Subcutaneous adipose tissue (tissue), 4 donors: ENCODE results near the gene RTL5. TPM values are rescaled to one million over a fixed set of nuclear protein-coding genes. Genes with fewer than 3 reads are reported as not detected.

Experiments used
- CTCF ChIP-seq: fragments of 450-650 bp; IDR thresholded peaks from one replicate; pipeline ENCODE4 v1.5.1; 2016; ENCODE audit warnings: low read depth, mild to moderate bottlenecking, control low read depth, antibody characterized with exemption, moderate library complexity
- total RNA-seq, 4 donors: library from RNA; depleted of rRNA; stranded (reverse); fragments of >200 nt; gene quantifications; one replicate each; pipeline ENCODE4 v1.1.0, GENCODE V29; 2016

RTL5 gene
- total RNA-seq, 4 donors from 2014 or later: 4.1 to 7.5 (median 6.1) TPM

- no peak for TF ChIP-seq CTCF
Measured at GRCh38 chrX:72080800-72081199, 50.9 kb downstream of the RTL5 start.

- TF ChIP-seq CTCF: no peak
Measured at GRCh38 chrX:72080150-72080549, 51.6 kb downstream of the RTL5 start.

GRCh38 chrX:72079607-72080006 is 52.1 kb downstream of the RTL5 start:
- TF ChIP-seq CTCF: no peak

GRCh38 chrX:72078411-72078810 is 53.3 kb downstream of the RTL5 start:
- no peak for TF ChIP-seq CTCF

Other genes starting within 250 kb of the RTL5 start
- gene NHSL2, start 221.1 kb downstream of the RTL5 start, total RNA-seq: 10 to 100 TPM in 1 of 4 donors, 1 to 10 TPM in 3; 5.6 to 12.2 (median 8.8) TPM
- gene PIN4, start 49.8 kb upstream of the RTL5 start, total RNA-seq: 10 to 100 TPM in 2 of 4 donors, 1 to 10 TPM in 2; 4.1 to 12.1 (median 8.0) TPM
- under 1 TPM in 2 of 4 donors, not detected in 2; 0.22 to 0.51 TPM for gene ERCC6L, start 107.1 kb upstream of the RTL5 start, total RNA-seq
- 1,000 to 10,000 TPM in 2 of 4 donors, 100 to 1,000 TPM in 2; 704 to 1,188 (median 894) TPM for gene RPS4X, start 145.3 kb upstream of the RTL5 start, total RNA-seq
- gene CITED1, start 174.0 kb upstream of the RTL5 start, total RNA-seq: 1 to 10 TPM in 2 of 4 donors, not detected in 2; 3.2 to 4.5 TPM